HG03045 (cell line): ENCODE results near the gene MAP3K6.
A peak's percentile ranks its signal among the peaks of the same experiment; 100 is the strongest.
"Not testable (repeated sequence)": the region's sequence is repeated elsewhere in the genome, so short reads cannot be mapped to it uniquely, and the experiment has no call there.

Source experiments
- ATAC-seq: cut with Tn5 transposase; IDR thresholded peaks from one replicate; pipeline ENCODE4 v1.9.1; 2021; ENCODE audit warnings: mild to moderate bottlenecking, moderate library complexity; ENCODE audit not compliant: unreplicated experiment

Gene MAP3K6

DNA sequence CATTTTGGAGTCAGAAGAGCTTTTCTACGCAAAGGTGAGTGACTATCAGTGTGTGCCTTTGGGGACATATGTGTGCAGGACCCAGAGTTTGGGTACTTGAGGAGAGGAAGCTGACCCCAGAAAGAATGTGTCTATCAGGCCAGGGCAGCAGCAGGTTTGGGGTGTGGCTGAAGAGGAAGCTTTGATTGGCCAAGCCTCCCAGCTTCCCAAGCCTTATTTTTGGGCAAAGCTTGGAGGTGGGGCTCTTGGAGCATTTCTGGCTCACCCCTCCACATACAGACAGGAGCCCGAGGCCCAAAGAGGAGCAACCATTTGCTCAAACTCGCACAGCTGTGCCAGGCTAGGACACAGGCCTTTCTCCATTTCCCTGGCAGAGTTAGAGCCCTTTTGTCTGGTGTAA lies 30.3 kb upstream of the MAP3K6 start:
- ATAC-seq, result no peak

GRCh38 chr1:27395441-27396195 lies 28.9 kb upstream of the MAP3K6 start:
- no peak for ATAC-seq

DNA sequence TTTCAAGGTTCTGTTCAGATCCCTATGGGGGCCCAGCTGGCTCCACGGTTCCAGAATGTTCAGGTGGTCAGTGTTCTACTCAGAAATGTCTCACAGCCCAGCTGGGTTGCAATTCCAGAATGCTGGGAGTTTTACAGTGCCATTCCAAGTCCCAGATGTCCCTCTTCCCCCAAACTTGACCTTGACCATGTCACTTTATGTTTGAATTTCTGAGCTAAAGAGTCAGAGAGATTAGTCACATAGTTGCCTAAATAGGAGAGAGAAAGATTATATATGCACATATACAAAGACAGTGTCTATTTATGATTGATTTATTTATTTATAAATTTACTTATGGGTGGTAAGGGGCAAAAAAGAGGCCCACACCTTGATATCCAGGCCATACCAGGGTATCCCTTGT lies 28.2 kb upstream of the MAP3K6 start:
- no peak for ATAC-seq

DNA sequence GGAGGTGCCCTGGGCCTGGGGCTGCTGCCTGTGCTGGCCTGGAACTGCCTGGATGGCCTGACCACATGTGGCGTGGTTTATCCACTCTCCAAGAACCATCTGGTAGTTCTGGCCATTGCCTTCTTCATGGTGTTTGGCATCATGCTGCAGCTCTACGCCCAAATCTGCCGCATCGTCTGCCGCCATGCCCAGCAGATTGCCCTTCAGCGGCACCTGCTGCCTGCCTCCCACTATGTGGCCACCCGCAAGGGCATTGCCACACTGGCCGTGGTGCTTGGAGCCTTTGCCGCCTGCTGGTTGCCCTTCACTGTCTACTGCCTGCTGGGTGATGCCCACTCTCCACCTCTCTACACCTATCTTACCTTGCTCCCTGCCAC lies 27.5 kb upstream of the MAP3K6 start:
- ATAC-seq, result no peak

- no peak for ATAC-seq
Observed at GRCh38 chr1:27393641-27394281, 27.0 kb upstream of the MAP3K6 start.

GRCh38 chr1:27392778-27393635 lies 26.2 kb upstream of the MAP3K6 start:
- ATAC-seq, result no peak

GRCh38 chr1:27392096-27392777 lies 25.5 kb upstream of the MAP3K6 start, which contains the start of gene GPR3:
Gene GPR3, plus strand, starts transcription at chr1:27392622. Its CDS starts 1,177 bp downstream, at chr1:27393799.
- ATAC-seq, result peak; percentile 69

- no peak for ATAC-seq
Observed at GRCh38 chr1:27391511-27392095, 24.8 kb upstream of the MAP3K6 start.

DNA sequence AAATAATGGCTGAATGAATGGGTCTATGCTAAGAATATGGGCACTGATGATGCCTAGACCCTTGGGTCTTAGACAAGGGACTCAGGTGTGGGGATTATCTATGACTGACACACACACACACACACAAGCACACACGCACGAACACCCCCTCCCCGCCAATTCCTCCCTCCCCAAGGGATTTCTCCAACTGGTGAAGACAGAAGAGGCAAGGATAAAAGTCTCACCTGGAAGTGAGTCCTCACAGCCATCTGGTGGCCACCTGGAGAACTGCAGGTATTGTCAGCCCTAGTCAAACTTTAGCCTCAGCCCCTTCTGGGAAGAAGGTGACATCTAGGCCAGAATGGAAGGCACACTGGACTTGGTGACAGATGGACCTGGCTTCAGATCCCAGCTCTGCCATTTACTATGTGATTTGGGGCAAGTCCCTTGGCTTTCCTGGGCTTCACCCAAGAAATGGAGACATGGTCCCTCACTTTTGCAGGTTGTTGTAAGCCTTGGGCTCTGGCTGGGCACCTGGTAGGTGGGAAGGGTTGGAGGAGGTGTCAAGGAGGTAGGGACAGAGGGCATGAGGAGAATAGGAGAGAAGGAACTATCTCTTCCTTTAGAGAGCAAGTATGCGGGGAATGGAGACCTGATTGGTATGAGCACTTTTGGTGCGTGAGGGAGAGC lies 21.7 kb upstream of the MAP3K6 start:
- no peak for ATAC-seq

DNA sequence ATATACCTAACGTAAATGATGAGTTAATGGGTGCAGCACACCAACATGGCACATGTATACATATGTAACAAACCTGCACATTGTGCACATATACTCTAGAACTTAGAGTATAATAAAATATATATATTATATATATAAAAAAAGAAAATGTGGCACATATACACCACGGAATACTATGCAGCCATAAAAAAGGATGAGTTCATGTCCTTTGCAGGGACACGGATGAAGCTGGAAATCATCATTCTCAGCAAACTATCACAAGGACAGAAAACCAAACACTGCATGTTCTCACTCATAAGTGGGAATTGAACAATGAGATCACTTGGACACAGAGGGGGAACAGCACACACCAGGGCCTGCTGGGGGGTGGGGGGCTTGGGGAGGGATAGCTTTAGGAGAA lies 18.0 kb upstream of the MAP3K6 start:
- not testable (repeated sequence) for ATAC-seq

GRCh38 chr1:27383661-27384060 lies 16.9 kb upstream of the MAP3K6 start:
- no peak for ATAC-seq

GRCh38 chr1:27383039-27383605 lies 16.4 kb upstream of the MAP3K6 start, which contains the start of gene CD164L2:
Gene CD164L2, minus strand, starts transcription at chr1:27383333. Its CDS starts 94 bp downstream, at chr1:27383239.
- no peak for ATAC-seq

- no peak for ATAC-seq
Observed at GRCh38 chr1:27381969-27382762, 15.4 kb upstream of the MAP3K6 start.

- ATAC-seq, result no peak
Observed at GRCh38 chr1:27380766-27381733, 14.3 kb upstream of the MAP3K6 start.

- ATAC-seq, result no peak
Observed at GRCh38 chr1:27380224-27380623, 13.5 kb upstream of the MAP3K6 start.

GRCh38 chr1:27379564-27380122 lies 12.9 kb upstream of the MAP3K6 start:
- no peak for ATAC-seq

GRCh38 chr1:27377760-27378495 lies 11.2 kb upstream of the MAP3K6 start:
- no peak for ATAC-seq
